ENCODE data around the gene DOK6. TPM values are rescaled to one million over a fixed set of nuclear protein-coding genes. Genes with fewer than 3 reads are reported as not detected.

DOK6 gene
- total and polyA plus RNA-seq, 11 donors: 0.46 to 9.7 (median 2.9) TPM

GRCh38 chr18:69754108-69754507 is 353.4 kb downstream of the DOK6 start:
- no peaks in the 10 kb centered on the region for H3K36me3 ChIP-seq
- intact Hi-C loops (cut with DNase I): no loop called here
- H3K27ac ChIP-seq: no peak overlapping the region
- TF ChIP-seq POLR2A (IDR thresholded peaks at IDR 0.05) (no peak), CTCF (IDR thresholded peaks at IDR 0.05) (no peak)
- H3K4me3 ChIP-seq: no peak overlapping the region
- ATAC-seq (no peak), DNase-seq (no peak)
- WGBS, 4 donors: 94 to 99% (median 96%) methylated on average over 3 of the region's 3 CpGs
- no peaks in the 10 kb centered on the region for H3K27me3 ChIP-seq
- peaks cover 0 to 8% (median 0%) of the 10 kb centered on the region in 12 donors for H3K9me3 ChIP-seq
- H3K4me1 ChIP-seq: no peaks in the 10 kb centered on the region

- peaks cover 0 to 8% (median 0%) of the 10 kb centered on the region in 12 donors for H3K9me3 ChIP-seq
- H3K27me3 ChIP-seq: no peaks in the 10 kb centered on the region
- no peak overlapping the region for H3K4me3 ChIP-seq
- no peaks in the 10 kb centered on the region for H3K4me1 ChIP-seq
- H3K36me3 ChIP-seq: no peaks in the 10 kb centered on the region
- ATAC-seq (no peak), DNase-seq (no peak)
- H3K27ac ChIP-seq: no peak overlapping the region
- TF ChIP-seq CTCF (IDR thresholded peaks at IDR 0.05) (no peak), POLR2A (IDR thresholded peaks at IDR 0.05) (no peak)
- WGBS, 4 donors: 90 to 96% (median 91%) methylated on average over 2 of the region's 2 CpGs
- intact Hi-C loops (cut with DNase I): no loop called here
These were observed 354.4 kb downstream of the DOK6 start for GRCh38 chr18:69755041-69755440.

GRCh38 chr18:69755856-69756496 is 355.3 kb downstream of the DOK6 start:
- Histone ChIP-seq H3K4me3 (no peak overlapping the region), H3K9me3 (peaks cover 0 to 8% (median 0%) of the 10 kb centered on the region in 12 donors), H3K36me3 (no peaks in the 10 kb centered on the region), H3K27me3 (no peaks in the 10 kb centered on the region), H3K27ac (no peak overlapping the region), H3K4me1 (no peaks in the 10 kb centered on the region)
- TF ChIP-seq POLR2A (IDR thresholded peaks at IDR 0.05) (no peak), CTCF (IDR thresholded peaks at IDR 0.05) (no peak)
- DNase-seq (no peak), ATAC-seq (no peak)
- WGBS, 4 donors: 82 to 91% (median 88%) methylated on average over 6 of the region's 6 CpGs
- intact Hi-C loops (cut with DNase I): no loop called here

GRCh38 chr18:69757733-69758132 is 357.0 kb downstream of the DOK6 start:
- DNase-seq (no peak), ATAC-seq (no peak)
- no peaks in the 10 kb centered on the region for H3K27me3 ChIP-seq
- TF ChIP-seq CTCF (IDR thresholded peaks at IDR 0.05): no peak
- TF ChIP-seq POLR2A (IDR thresholded peaks at IDR 0.05): no peak
- no peaks in the 10 kb centered on the region for H3K4me1 ChIP-seq
- WGBS, 4 donors: 71 to 83% (median 74%) methylated on average over 6 of the region's 6 CpGs
- no peak overlapping the region for H3K4me3 ChIP-seq
- intact Hi-C loops (cut with DNase I): no loop called here
- no peak overlapping the region for H3K27ac ChIP-seq
- peaks cover 0 to 8% (median 0%) of the 10 kb centered on the region in 12 donors for H3K9me3 ChIP-seq
- no peaks in the 10 kb centered on the region for H3K36me3 ChIP-seq
